ENCODE results near the gene MYL9.

MYL9 gene

DNA sequence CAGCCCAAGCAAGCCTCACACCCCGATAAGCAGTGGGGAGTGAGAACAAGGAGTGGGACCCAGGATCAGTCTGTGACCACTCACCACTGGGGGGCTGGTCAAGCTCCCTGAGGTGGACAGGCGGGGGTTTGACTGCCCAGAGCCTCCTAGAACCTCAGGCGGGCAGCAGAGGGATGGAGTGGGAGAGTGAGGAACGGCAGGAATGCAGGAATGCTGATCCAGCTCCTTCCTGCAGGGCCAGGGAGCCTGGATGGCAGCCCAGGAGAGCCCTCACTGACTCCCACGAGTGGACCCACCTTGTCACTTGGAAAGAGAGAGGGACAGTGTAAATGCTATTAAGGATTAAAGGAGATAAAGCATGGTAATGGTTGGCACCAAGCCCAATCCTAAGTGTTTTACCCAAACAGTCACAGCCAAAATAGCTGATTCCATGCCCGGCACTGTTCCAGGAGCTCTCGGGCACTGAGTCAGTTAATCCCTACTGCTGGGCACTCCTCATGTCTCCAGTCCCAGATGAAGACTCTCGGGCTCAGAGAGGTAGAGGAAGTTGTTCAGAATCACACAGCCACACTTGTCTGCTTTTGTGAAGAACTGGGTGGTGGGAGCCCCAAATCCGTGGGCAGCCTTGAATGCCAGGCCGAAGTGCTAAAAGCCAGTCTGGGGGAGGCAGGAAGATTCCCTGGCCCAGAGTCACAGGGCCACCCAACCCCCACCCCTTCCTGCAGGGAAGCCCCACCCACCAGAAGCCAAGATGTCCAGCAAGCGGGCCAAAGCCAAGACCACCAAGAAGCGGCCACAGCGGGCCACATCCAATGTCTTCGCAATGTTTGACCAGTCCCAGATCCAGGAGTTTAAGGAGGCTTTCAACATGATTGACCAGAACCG lies 3.1 kb downstream of the MYL9 start:
- Histone ChIP-seq H3K36me3 (ENCODE audit: control insufficient read depth, insufficient read depth, low read length) (peaks cover 1% of the 10 kb centered on the region), H2BK5ac (ENCODE audit: low read length) (no peak overlapping the region), H2BK15ac (replicated peaks; ENCODE audit: low read depth) (no peak overlapping the region), H3K4me3 (ENCODE audit: low read length) (no peak overlapping the region), H2BK120ac (ENCODE audit: low read depth, low read length) (no peak overlapping the region), H4K5ac (ENCODE audit: low read length) (no peak overlapping the region), H3K56ac (ENCODE audit: low read length) (peak overlapping the region; percentile 7), H3K23ac (ENCODE audit: low read length) (no peak overlapping the region), H3K4me2 (ENCODE audit: low read length) (no peak overlapping the region), H3K27me3 (ENCODE audit: insufficient read depth, low read length, poor library complexity) (no peaks in the 10 kb centered on the region), H3K4me1 (ENCODE audit: control insufficient read depth, low read depth, low read length) (peaks cover 8% of the 10 kb centered on the region), H3K79me2 (ENCODE audit: control insufficient read depth, insufficient read depth, low read length) (peaks cover 23% of the 10 kb centered on the region), H2AK5ac (ENCODE audit: low read length) (no peak overlapping the region), H3K79me1 (ENCODE audit: low read length) (peaks cover 16% of the 10 kb centered on the region), H4K8ac (ENCODE audit: low read depth, low read length) (no peak overlapping the region), H3K27ac (ENCODE audit: low read depth, low read length) (no peak overlapping the region), H3K9ac (ENCODE audit: low read length) (peak overlapping the region; percentile 2), H3K4ac (ENCODE audit: low read depth, low read length) (no peak overlapping the region), H3K18ac (ENCODE audit: low read length) (no peak overlapping the region)
- peak; percentile 30 for DNase-seq
- WGBS (ENCODE audit: extremely low coverage, insufficient coverage, low lambda C conversion rate): no CpG with 5 or more reads among the region's 15 CpGs

DNA sequence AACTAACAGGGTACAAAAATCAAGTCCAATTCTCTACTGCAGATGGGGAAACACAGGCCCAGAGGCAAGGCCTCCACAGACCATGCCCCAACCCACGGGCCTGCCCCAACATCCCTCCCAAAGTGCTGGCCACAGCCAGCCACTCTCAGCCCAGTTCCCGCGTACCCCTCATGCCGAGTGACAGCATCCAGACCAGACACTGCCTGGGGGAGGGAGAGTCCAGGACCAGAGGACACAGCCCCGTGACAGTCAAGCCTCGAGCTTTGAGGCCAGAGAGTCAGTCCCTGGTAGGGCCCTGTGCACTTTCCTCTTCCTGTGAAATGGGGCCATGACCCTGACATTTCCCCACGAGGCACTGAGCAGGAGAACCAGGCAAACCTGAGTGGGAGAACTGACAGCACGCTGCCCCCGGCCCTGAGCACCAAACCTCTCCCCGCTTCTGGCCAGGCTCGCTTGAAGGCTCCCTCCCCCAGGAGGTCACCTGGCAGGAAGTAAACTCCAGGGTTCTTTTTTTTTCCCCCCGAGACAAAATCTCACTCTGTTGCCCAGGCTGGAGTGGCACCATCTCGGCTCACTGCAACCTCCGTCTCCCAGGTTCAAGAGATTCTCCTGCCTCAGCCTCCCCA lies 4.9 kb downstream of the MYL9 start:
- no peak overlapping the region for H2BK120ac ChIP-seq (ENCODE audit: low read depth, low read length)
- peaks cover 1% of the 10 kb centered on the region for H3K36me3 ChIP-seq (ENCODE audit: control insufficient read depth, insufficient read depth, low read length)
- H3K18ac ChIP-seq (ENCODE audit: low read length): no peak overlapping the region
- no peak overlapping the region for H4K5ac ChIP-seq (ENCODE audit: low read length)
- H3K27me3 ChIP-seq (ENCODE audit: insufficient read depth, low read length, poor library complexity): no peaks in the 10 kb centered on the region
- no peak overlapping the region for H3K4me3 ChIP-seq (ENCODE audit: low read length)
- H3K4ac ChIP-seq (ENCODE audit: low read depth, low read length): no peak overlapping the region
- no CpG with 5 or more reads among the region's 14 CpGs for WGBS (ENCODE audit: extremely low coverage, insufficient coverage, low lambda C conversion rate)
- H3K79me1 ChIP-seq (ENCODE audit: low read length): peaks cover 16% of the 10 kb centered on the region
- DNase-seq: no peak
- H3K9ac ChIP-seq (ENCODE audit: low read length): no peak overlapping the region
- H2AK5ac ChIP-seq (ENCODE audit: low read length): no peak overlapping the region
- no peak overlapping the region for H3K4me2 ChIP-seq (ENCODE audit: low read length)
- H2BK15ac ChIP-seq (replicated peaks; ENCODE audit: low read depth): no peak overlapping the region
- peaks cover 8% of the 10 kb centered on the region for H3K4me1 ChIP-seq (ENCODE audit: control insufficient read depth, low read depth, low read length)
- peaks cover 23% of the 10 kb centered on the region for H3K79me2 ChIP-seq (ENCODE audit: control insufficient read depth, insufficient read depth, low read length)
- H2BK5ac ChIP-seq (ENCODE audit: low read length): no peak overlapping the region
- no peak overlapping the region for H3K27ac ChIP-seq (ENCODE audit: low read depth, low read length)
- no peak overlapping the region for H3K56ac ChIP-seq (ENCODE audit: low read length)
- no peak overlapping the region for H4K8ac ChIP-seq (ENCODE audit: low read depth, low read length)
- no peak overlapping the region for H3K23ac ChIP-seq (ENCODE audit: low read length)

DNA sequence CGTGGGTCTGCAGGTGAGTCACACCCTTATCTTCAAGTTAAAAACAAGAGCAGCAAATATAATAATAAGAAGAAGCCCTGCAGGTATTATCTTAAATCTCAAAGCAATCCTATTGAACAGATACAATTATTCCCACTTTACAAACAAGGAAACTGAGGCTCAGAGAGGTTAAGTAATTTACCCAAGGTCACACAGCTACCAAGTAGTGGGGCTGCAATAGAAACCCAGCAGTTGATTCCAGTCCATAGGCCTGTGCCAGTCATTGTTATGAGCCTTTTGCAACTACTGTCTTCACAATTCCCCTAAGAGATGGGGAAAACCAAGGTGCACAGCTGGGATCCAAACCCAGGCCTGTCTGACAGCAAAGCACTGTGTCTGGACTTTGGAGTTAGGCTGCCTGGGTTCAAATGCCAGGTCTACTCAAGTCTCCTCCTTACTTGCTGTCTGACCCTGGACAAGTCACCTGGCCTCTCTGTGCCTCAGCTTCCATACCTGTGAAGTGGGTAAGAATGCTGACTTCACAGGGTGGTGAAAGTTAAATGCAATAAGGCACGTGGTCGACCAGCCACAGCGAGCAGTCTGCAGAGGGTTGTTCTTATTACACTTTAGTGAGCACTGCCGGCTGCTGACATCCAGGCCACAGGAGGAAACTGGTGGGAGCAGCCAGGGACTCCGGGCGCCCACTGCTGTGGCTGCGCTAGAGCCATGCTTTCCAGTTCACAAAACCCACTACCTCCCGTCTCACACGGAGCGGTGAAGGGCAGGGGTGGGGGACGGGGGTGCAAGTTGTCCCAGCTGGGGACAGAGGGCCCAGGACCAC lies 6.1 kb downstream of the MYL9 start:
- no peak overlapping the region for H3K9ac ChIP-seq (ENCODE audit: low read length)
- no peak overlapping the region for H3K4me3 ChIP-seq (ENCODE audit: low read length)
- no peak overlapping the region for H3K4me2 ChIP-seq (ENCODE audit: low read length)
- H3K79me2 ChIP-seq (ENCODE audit: control insufficient read depth, insufficient read depth, low read length): peaks cover 14% of the 10 kb centered on the region
- WGBS (ENCODE audit: extremely low coverage, insufficient coverage, low lambda C conversion rate): no CpG with 5 or more reads among the region's 12 CpGs
- no peak overlapping the region for H4K8ac ChIP-seq (ENCODE audit: low read depth, low read length)
- H3K18ac ChIP-seq (ENCODE audit: low read length): no peak overlapping the region
- no peak for DNase-seq
- no peak overlapping the region for H3K4ac ChIP-seq (ENCODE audit: low read depth, low read length)
- no peak overlapping the region for H2AK5ac ChIP-seq (ENCODE audit: low read length)
- H3K79me1 ChIP-seq (ENCODE audit: low read length): peaks cover 11% of the 10 kb centered on the region
- no peak overlapping the region for H4K5ac ChIP-seq (ENCODE audit: low read length)
- no peaks in the 10 kb centered on the region for H3K27me3 ChIP-seq (ENCODE audit: insufficient read depth, low read length, poor library complexity)
- H3K27ac ChIP-seq (ENCODE audit: low read depth, low read length): no peak overlapping the region
- no peak overlapping the region for H3K56ac ChIP-seq (ENCODE audit: low read length)
- no peak overlapping the region for H2BK15ac ChIP-seq (replicated peaks; ENCODE audit: low read depth)
- peaks cover 1% of the 10 kb centered on the region for H3K36me3 ChIP-seq (ENCODE audit: control insufficient read depth, insufficient read depth, low read length)
- H2BK120ac ChIP-seq (ENCODE audit: low read depth, low read length): no peak overlapping the region
- H3K23ac ChIP-seq (ENCODE audit: low read length): no peak overlapping the region
- H2BK5ac ChIP-seq (ENCODE audit: low read length): no peak overlapping the region
- peaks cover 6% of the 10 kb centered on the region for H3K4me1 ChIP-seq (ENCODE audit: control insufficient read depth, low read depth, low read length)

DNA sequence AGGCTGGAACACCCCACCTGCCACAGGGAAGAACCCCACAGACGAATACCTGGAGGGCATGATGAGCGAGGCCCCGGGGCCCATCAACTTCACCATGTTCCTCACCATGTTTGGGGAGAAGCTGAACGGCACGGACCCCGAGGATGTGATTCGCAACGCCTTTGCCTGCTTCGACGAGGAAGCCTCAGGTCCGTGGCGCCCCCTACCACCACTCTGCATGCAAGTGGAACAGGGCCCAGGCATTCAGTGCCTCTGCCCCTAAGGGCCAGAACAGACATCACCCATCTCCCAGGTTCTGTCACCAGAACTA lies 6.6 kb downstream of the MYL9 start:
- peaks cover 4% of the 10 kb centered on the region for H3K4me1 ChIP-seq (ENCODE audit: control insufficient read depth, low read depth, low read length)
- DNase-seq: peak; percentile 69
- no peak overlapping the region for H3K4me3 ChIP-seq (ENCODE audit: low read length)
- no CpG with 5 or more reads among the region's 12 CpGs for WGBS (ENCODE audit: extremely low coverage, insufficient coverage, low lambda C conversion rate)
- no peak overlapping the region for H2AK5ac ChIP-seq (ENCODE audit: low read length)
- peaks cover 8% of the 10 kb centered on the region for H3K79me2 ChIP-seq (ENCODE audit: control insufficient read depth, insufficient read depth, low read length)
- H2BK15ac ChIP-seq (replicated peaks; ENCODE audit: low read depth): no peak overlapping the region
- H2BK5ac ChIP-seq (ENCODE audit: low read length): no peak overlapping the region
- H3K18ac ChIP-seq (ENCODE audit: low read length): no peak overlapping the region
- no peak overlapping the region for H4K5ac ChIP-seq (ENCODE audit: low read length)
- H3K56ac ChIP-seq (ENCODE audit: low read length): no peak overlapping the region
- H2BK120ac ChIP-seq (ENCODE audit: low read depth, low read length): no peak overlapping the region
- no peak overlapping the region for H3K4ac ChIP-seq (ENCODE audit: low read depth, low read length)
- no peak overlapping the region for H3K27ac ChIP-seq (ENCODE audit: low read depth, low read length)
- H3K36me3 ChIP-seq (ENCODE audit: control insufficient read depth, insufficient read depth, low read length): peaks cover 1% of the 10 kb centered on the region
- peaks cover 8% of the 10 kb centered on the region for H3K79me1 ChIP-seq (ENCODE audit: low read length)
- no peak overlapping the region for H3K9ac ChIP-seq (ENCODE audit: low read length)
- H4K8ac ChIP-seq (ENCODE audit: low read depth, low read length): no peak overlapping the region
- H3K27me3 ChIP-seq (ENCODE audit: insufficient read depth, low read length, poor library complexity): no peaks in the 10 kb centered on the region
- H3K4me2 ChIP-seq (ENCODE audit: low read length): no peak overlapping the region
- no peak overlapping the region for H3K23ac ChIP-seq (ENCODE audit: low read length)

DNA sequence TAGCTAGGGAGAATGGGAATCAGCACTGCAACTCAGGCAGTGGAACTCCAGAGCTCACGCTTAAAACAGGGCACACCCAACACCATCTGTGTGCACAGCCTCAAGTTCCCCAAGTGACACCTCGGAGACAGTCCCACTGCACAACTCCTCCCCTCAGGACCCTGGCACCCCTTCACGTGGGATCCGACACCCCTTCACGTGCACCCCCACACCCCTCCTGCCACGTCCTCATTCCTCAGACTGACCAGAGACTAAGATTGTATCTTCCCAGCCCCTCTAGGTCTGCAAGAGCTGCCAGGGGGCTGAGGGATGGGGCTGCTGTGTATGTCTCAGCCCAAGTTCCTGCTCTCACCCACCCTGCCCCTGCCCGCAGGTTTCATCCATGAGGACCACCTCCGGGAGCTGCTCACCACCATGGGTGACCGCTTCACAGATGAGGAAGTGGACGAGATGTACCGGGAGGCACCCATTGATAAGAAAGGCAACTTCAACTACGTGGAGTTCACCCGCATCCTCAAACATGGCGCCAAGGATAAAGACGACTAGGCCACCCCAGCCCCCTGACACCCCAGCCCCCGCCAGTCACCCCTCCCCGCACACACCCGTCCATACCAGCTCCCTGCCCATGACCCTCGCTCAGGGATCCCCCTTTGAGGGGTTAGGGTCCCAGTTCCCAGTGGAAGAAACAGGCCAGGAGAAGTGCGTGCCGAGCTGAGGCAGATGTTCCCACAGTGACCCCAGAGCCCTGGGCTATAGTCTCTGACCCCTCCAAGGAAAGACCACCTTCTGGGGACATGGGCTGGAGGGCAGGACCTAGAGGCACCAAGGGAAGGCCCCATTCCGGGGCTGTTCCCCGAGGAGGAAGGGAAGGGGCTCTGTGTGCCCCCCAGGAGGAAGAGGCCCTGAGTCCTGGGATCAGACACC lies 7.6 kb downstream of the MYL9 start:
- H3K4ac ChIP-seq (ENCODE audit: low read depth, low read length): no peak overlapping the region
- H3K79me2 ChIP-seq (ENCODE audit: control insufficient read depth, insufficient read depth, low read length): no peaks in the 10 kb centered on the region
- H2AK5ac ChIP-seq (ENCODE audit: low read length): no peak overlapping the region
- H3K4me3 ChIP-seq (ENCODE audit: low read length): no peak overlapping the region
- H3K27ac ChIP-seq (ENCODE audit: low read depth, low read length): no peak overlapping the region
- no CpG with 5 or more reads among the region's 23 CpGs for WGBS (ENCODE audit: extremely low coverage, insufficient coverage, low lambda C conversion rate)
- no peak overlapping the region for H4K5ac ChIP-seq (ENCODE audit: low read length)
- DNase-seq: no peak
- H4K8ac ChIP-seq (ENCODE audit: low read depth, low read length): no peak overlapping the region
- no peaks in the 10 kb centered on the region for H3K4me1 ChIP-seq (ENCODE audit: control insufficient read depth, low read depth, low read length)
- H3K18ac ChIP-seq (ENCODE audit: low read length): no peak overlapping the region
- H2BK15ac ChIP-seq (replicated peaks; ENCODE audit: low read depth): no peak overlapping the region
- no peak overlapping the region for H3K23ac ChIP-seq (ENCODE audit: low read length)
- H2BK5ac ChIP-seq (ENCODE audit: low read length): no peak overlapping the region
- H3K4me2 ChIP-seq (ENCODE audit: low read length): no peak overlapping the region
- peaks cover 6% of the 10 kb centered on the region for H3K79me1 ChIP-seq (ENCODE audit: low read length)
- H2BK120ac ChIP-seq (ENCODE audit: low read depth, low read length): no peak overlapping the region
- no peak overlapping the region for H3K9ac ChIP-seq (ENCODE audit: low read length)
- H3K27me3 ChIP-seq (ENCODE audit: insufficient read depth, low read length, poor library complexity): no peaks in the 10 kb centered on the region
- no peak overlapping the region for H3K56ac ChIP-seq (ENCODE audit: low read length)
- H3K36me3 ChIP-seq (ENCODE audit: control insufficient read depth, insufficient read depth, low read length): peaks cover 1% of the 10 kb centered on the region
